Trophoblast cell (in vitro differentiated cells and primary cell): ENCODE results near the gene PRELP.

Experiments used
- DNase-seq, 2 donors: peaks; one replicate each; pipeline ENCODE4 v3.0.0-alpha.2; 2016
- H2AFZ ChIP-seq: 2 replicates; pipeline ENCODE4 v1.6.1; 2013; ENCODE audit warnings: low read length, moderate library complexity, mild to moderate bottlenecking; ENCODE audit not compliant: insufficient read depth, poor library complexity
- H2AK5ac ChIP-seq: 2 replicates; pipeline ENCODE4 v1.6.1; 2013; ENCODE audit warnings: mild to moderate bottlenecking, low read length
- H2BK120ac ChIP-seq: 2 replicates; pipeline ENCODE4 v1.6.1; 2013; ENCODE audit warnings: low read length, mild to moderate bottlenecking, moderate library complexity; ENCODE audit not compliant: insufficient read depth, poor library complexity
- H2BK12ac ChIP-seq: 2 replicates; pipeline ENCODE4 v1.6.1; 2013; ENCODE audit warnings: mild to moderate bottlenecking, low read length, moderate library complexity
- H2BK5ac ChIP-seq: 2 replicates; pipeline ENCODE4 v1.6.1; 2013; ENCODE audit warnings: low read length, low read depth, moderate library complexity, mild to moderate bottlenecking; ENCODE audit not compliant: poor library complexity
- H3K14ac ChIP-seq: 2 replicates; pipeline ENCODE4 v1.6.1; 2013; ENCODE audit warnings: mild to moderate bottlenecking, low read length
- H3K18ac ChIP-seq: 2 replicates; pipeline ENCODE4 v1.6.1; 2013; ENCODE audit warnings: mild to moderate bottlenecking, low read length
- H3K23ac ChIP-seq: 2 replicates; pipeline ENCODE4 v1.6.1; 2013; ENCODE audit warnings: low read length
- H3K27ac ChIP-seq: 2 replicates; pipeline ENCODE4 v1.5.1; 2013; ENCODE audit warnings: low read depth, mild to moderate bottlenecking, inconsistent platforms, low read length, moderate library complexity
- H3K27me3 ChIP-seq: 2 replicates; pipeline ENCODE4 v1.6.1; 2013; ENCODE audit warnings: inconsistent platforms, mild to moderate bottlenecking, low read length, moderate library complexity; ENCODE audit not compliant: insufficient read depth
- H3K36me3 ChIP-seq, 2 experiments: 1 replicate in 1 of 2; 2 replicates in 1 of 2; pipeline ENCODE4 v1.6.1; 2013; ENCODE audit warnings: low read length in 2 of 2, mild to moderate bottlenecking in 2 of 2, moderate library complexity in 1 of 2; ENCODE audit not compliant: insufficient read depth in 2 of 2, control insufficient read depth in 1 of 2
- H3K4ac ChIP-seq: 2 replicates; pipeline ENCODE4 v1.6.1; 2013; ENCODE audit warnings: low read depth, mild to moderate bottlenecking, low read length, moderate library complexity
- H3K4me1 ChIP-seq, 2 experiments: 1 replicate in 1 of 2; 2 replicates in 1 of 2; pipeline ENCODE4 v1.6.1; 2013; ENCODE audit warnings: low read length in 2 of 2, mild to moderate bottlenecking in 2 of 2, moderate library complexity in 1 of 2; ENCODE audit not compliant: insufficient read depth in 2 of 2, control insufficient read depth in 1 of 2
- H3K4me2 ChIP-seq: 2 replicates; pipeline ENCODE4 v1.6.1; 2013; ENCODE audit warnings: inconsistent platforms, mild to moderate bottlenecking, low read length, moderate library complexity
- H3K4me3 ChIP-seq: 2 replicates; pipeline ENCODE4 v1.5.1; 2013; ENCODE audit warnings: mild to moderate bottlenecking, low read depth, low read length, inconsistent platforms
- H3K79me1 ChIP-seq: one replicate; pipeline ENCODE4 v1.6.1; 2013; ENCODE audit warnings: low read length
- H3K79me2 ChIP-seq: 2 replicates; pipeline ENCODE4 v1.6.1; 2013; ENCODE audit warnings: low read length, mild to moderate bottlenecking; ENCODE audit not compliant: control insufficient read depth, insufficient read depth, poor library complexity
- H3K9ac ChIP-seq: 2 replicates; pipeline ENCODE4 v1.6.1; 2013; ENCODE audit warnings: mild to moderate bottlenecking, low read length
- H3K9me3 ChIP-seq: 2 replicates; pipeline ENCODE4 v1.6.1; 2013; ENCODE audit warnings: low read depth, mild to moderate bottlenecking, control low read depth, inconsistent platforms, low read length; ENCODE audit not compliant: insufficient read depth
- H4K12ac ChIP-seq: 2 replicates; pipeline ENCODE4 v1.6.1; 2013; ENCODE audit warnings: low read depth, mild to moderate bottlenecking, low read length, moderate library complexity
- H4K8ac ChIP-seq: 2 replicates; pipeline ENCODE4 v1.6.1; 2013; ENCODE audit warnings: low read depth, mild to moderate bottlenecking, low read length, moderate library complexity
- H4K91ac ChIP-seq: one replicate; pipeline ENCODE4 v1.6.1; 2013; ENCODE audit warnings: low read depth, mild to moderate bottlenecking, low read length, moderate library complexity
- WGBS: extraction: QIAGEN DNeasy Blood & Tissue Kit; methylation state at CpG from one replicate; pipeline ENCODE4 v1.1.7; 2013; ENCODE audit warnings: missing lambda C conversion rate; ENCODE audit not compliant: insufficient read length, insufficient coverage; ENCODE audit errors: extremely low coverage; 5-methylcytosine and 5-hydroxymethylcytosine counted together

The PRELP gene

DNA sequence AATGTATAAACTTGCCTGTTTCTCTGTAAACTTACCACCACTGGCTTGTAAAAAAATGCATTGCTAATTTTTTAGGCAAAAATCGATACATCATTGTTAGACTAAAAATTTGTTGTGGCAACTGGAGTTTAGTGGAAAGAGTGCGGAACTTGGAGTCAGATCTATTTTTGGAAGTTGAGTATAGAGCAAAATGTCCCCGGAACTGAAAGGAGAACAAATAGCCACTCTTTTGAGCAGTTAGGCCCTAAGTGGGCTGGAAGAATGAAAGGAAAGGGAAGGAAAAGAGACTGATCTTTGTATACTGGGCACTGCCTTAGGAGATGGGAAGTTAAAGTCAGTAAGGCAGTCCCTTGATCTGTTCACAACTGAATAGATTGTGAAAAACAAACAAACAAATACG lies 48.5 kb downstream of the PRELP start:
- Histone ChIP-seq H3K36me3 (no peaks in the 10 kb centered on the region), H3K79me1 (peaks cover 36% of the 10 kb centered on the region), H2BK5ac (no peak overlapping the region), H3K14ac (no peak overlapping the region), H4K91ac (no peak overlapping the region), H3K27me3 (no peaks in the 10 kb centered on the region), H3K4me1 (peaks cover 26 to 31% of the 10 kb centered on the region in 2 experiments), H3K9me3 (no peaks in the 10 kb centered on the region), H3K4me3 (no peak overlapping the region), H3K23ac (no peak overlapping the region), H2BK12ac (no peak overlapping the region), H3K79me2 (no peaks in the 10 kb centered on the region), H3K9ac (no peak overlapping the region), H3K4ac (no peak overlapping the region), H3K18ac (no peak overlapping the region), H3K27ac (no peak overlapping the region), H2AK5ac (no peak overlapping the region), H3K4me2 (no peak overlapping the region), H4K12ac (no peak overlapping the region), H2AFZ (no peak overlapping the region), H2BK120ac (no peak overlapping the region), H4K8ac (no peak overlapping the region)
- peak in 1 of 2 donors; percentile 5 for DNase-seq
- whole genome bisulfite sequencing = no CpG with 5 or more reads among the region's 4 CpGs

- Histone ChIP-seq H2AFZ (no peak overlapping the region), H3K27me3 (no peaks in the 10 kb centered on the region), H3K23ac (no peak overlapping the region), H2BK5ac (no peak overlapping the region), H3K14ac (no peak overlapping the region), H3K79me1 (peaks cover 36% of the 10 kb centered on the region), H2BK120ac (no peak overlapping the region), H3K4me3 (no peak overlapping the region), H3K18ac (no peak overlapping the region), H4K12ac (no peak overlapping the region), H3K27ac (no peak overlapping the region), H2AK5ac (peak overlapping the region; percentile 55), H3K4ac (no peak overlapping the region), H3K9me3 (no peaks in the 10 kb centered on the region), H3K4me2 (no peak overlapping the region), H4K91ac (no peak overlapping the region), H3K79me2 (no peaks in the 10 kb centered on the region), H2BK12ac (peak overlapping the region; percentile 2), H3K36me3 (no peaks in the 10 kb centered on the region), H3K4me1 (peaks cover 24% of the 10 kb centered on the region in 2 experiments), H3K9ac (no peak overlapping the region), H4K8ac (no peak overlapping the region)
- no peak for DNase-seq
- WGBS = no CpG with 5 or more reads among the region's 4 CpGs
Measured at GRCh38 chr1:203524824-203525223, 49.2 kb downstream of the PRELP start.

- Histone ChIP-seq H2BK5ac (no peak overlapping the region), H4K8ac (no peak overlapping the region)
Measured at GRCh38 chr1:203525685-203526084, 50.1 kb downstream of the PRELP start.

DNA sequence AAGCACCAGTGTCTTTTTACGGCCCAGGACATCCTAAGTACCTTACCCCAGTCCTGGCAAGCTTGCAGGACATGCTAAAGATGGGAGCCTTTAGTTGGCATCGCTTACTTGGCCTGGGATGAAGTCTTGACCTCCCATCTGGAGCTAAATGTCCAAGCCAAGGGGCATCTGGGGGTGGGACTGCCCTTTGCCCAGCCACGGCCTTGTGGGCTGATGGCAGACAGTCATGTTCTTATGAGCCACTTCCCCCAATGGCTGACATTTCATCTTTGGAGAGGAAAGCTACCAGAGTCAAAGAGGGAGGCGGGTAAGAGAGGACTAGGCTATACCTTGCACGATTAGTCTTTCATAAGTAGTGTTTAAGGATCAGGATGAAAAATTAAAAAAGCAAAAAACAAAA lies 50.5 kb downstream of the PRELP start:
- H2BK12ac ChIP-seq = peak overlapping the region; percentile 58
- WGBS = no CpG with 5 or more reads among the region's 5 CpGs
- peak overlapping the region; percentile 39 for H3K4ac ChIP-seq
- H3K14ac ChIP-seq = peak overlapping the region; percentile 74
- H2BK120ac ChIP-seq = peak overlapping the region; percentile 54
- H3K4me2 ChIP-seq = no peak overlapping the region
- peaks cover 13 to 14% of the 10 kb centered on the region in 2 experiments for H3K4me1 ChIP-seq
- no peaks in the 10 kb centered on the region for H3K27me3 ChIP-seq
- peak overlapping the region; percentile 2 for H2BK5ac ChIP-seq
- no peaks in the 10 kb centered on the region for H3K9me3 ChIP-seq
- H3K4me3 ChIP-seq = no peak overlapping the region
- H4K91ac ChIP-seq = peak overlapping the region; percentile 72
- peaks cover 28% of the 10 kb centered on the region for H3K79me1 ChIP-seq
- no peaks in the 10 kb centered on the region for H3K36me3 ChIP-seq
- H2AFZ ChIP-seq = no peak overlapping the region
- H3K79me2 ChIP-seq = no peaks in the 10 kb centered on the region
- DNase-seq = no peak
- no peak overlapping the region for H3K9ac ChIP-seq
- no peak overlapping the region for H3K27ac ChIP-seq
- H2AK5ac ChIP-seq = peak overlapping the region; percentile 38
- no peak overlapping the region for H3K23ac ChIP-seq
- H3K18ac ChIP-seq = peak overlapping the region; percentile 54
- H4K8ac ChIP-seq = peak overlapping the region; percentile 46
- no peak overlapping the region for H4K12ac ChIP-seq

More at GRCh38 chr1:203525685-203526084, 50.1 kb downstream of the PRELP start:
- no peak overlapping the region for H3K9ac ChIP-seq
- peak overlapping the region; percentile 31 for H3K18ac ChIP-seq
- peaks cover 30% of the 10 kb centered on the region for H3K79me1 ChIP-seq
- H3K14ac ChIP-seq = peak overlapping the region; percentile 54
- no peak overlapping the region for H3K4ac ChIP-seq
- no peak overlapping the region for H2AFZ ChIP-seq
- WGBS = no CpG with 5 or more reads among the region's 3 CpGs
- peak overlapping the region; percentile 72 for H4K91ac ChIP-seq
- no peaks in the 10 kb centered on the region for H3K79me2 ChIP-seq
- no peak overlapping the region for H3K27ac ChIP-seq
- no peak overlapping the region for H3K23ac ChIP-seq
- no peak overlapping the region for H3K4me3 ChIP-seq
- no peak overlapping the region for H3K4me2 ChIP-seq
- no peaks in the 10 kb centered on the region for H3K27me3 ChIP-seq
- DNase-seq = no peak
- H2AK5ac ChIP-seq = peak overlapping the region; percentile 59
- H3K9me3 ChIP-seq = no peaks in the 10 kb centered on the region
- peaks cover 16 to 17% of the 10 kb centered on the region in 2 experiments for H3K4me1 ChIP-seq
- peak overlapping the region; percentile 54 for H2BK120ac ChIP-seq
- H2BK12ac ChIP-seq = peak overlapping the region; percentile 87
- no peak overlapping the region for H4K12ac ChIP-seq
- no peaks in the 10 kb centered on the region for H3K36me3 ChIP-seq
